ENCODE measurements around the gene LYPD5. TPM values are rescaled to one million over a fixed set of nuclear protein-coding genes. Genes with fewer than 3 reads are reported as not detected.
"Not testable (repeated sequence)": the region's sequence is repeated elsewhere in the genome, so short reads cannot be mapped to it uniquely, and the experiment has no call there.

LYPD5 gene
- total and polyA plus RNA-seq, 4 donors, result 2.3 to 8.5 (median 7.2) TPM

DNA sequence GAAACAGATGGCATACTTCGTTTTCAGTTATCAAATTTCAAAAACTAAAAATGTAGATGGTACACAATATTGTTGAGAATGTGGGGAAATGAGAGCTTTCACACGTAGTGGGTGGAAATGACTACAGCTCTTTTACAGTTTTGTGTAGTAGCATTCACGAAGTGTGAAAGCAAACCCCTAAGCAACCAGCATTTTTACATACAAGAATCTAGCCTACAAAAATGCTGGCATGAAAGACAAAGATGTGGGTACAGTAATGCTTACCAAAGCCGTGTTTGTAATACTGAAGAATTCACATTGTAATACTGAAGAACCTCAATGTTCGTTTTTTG lies 18.6 kb upstream of the LYPD5 start:
- no CpG with 5 or more reads among the region's 5 CpGs for WGBS (ENCODE audit: insufficient coverage)
- peaks cover 14% of the 10 kb centered on the region for H3K27me3 ChIP-seq (ENCODE audit: control insufficient read depth, insufficient read depth, low read length)
- peak overlapping the region; percentile 40 for H3K4me3 ChIP-seq (ENCODE audit: low read depth, low read length)
- no peak overlapping the region for H3K27ac ChIP-seq (ENCODE audit: low read depth, low read length)
- no peaks in the 10 kb centered on the region for H3K36me3 ChIP-seq (ENCODE audit: control insufficient read depth, insufficient read depth, low read length)
- H3K9me3 ChIP-seq (ENCODE audit: control insufficient read depth, insufficient read depth, low read length), result no peaks in the 10 kb centered on the region
- H3K4me1 ChIP-seq (ENCODE audit: control insufficient read depth, insufficient read depth, low read length), result peaks cover 7% of the 10 kb centered on the region
- DNase-seq (ENCODE audit: low read depth in 4 of 6, low spot score in 6 of 6), result no peak

DNA sequence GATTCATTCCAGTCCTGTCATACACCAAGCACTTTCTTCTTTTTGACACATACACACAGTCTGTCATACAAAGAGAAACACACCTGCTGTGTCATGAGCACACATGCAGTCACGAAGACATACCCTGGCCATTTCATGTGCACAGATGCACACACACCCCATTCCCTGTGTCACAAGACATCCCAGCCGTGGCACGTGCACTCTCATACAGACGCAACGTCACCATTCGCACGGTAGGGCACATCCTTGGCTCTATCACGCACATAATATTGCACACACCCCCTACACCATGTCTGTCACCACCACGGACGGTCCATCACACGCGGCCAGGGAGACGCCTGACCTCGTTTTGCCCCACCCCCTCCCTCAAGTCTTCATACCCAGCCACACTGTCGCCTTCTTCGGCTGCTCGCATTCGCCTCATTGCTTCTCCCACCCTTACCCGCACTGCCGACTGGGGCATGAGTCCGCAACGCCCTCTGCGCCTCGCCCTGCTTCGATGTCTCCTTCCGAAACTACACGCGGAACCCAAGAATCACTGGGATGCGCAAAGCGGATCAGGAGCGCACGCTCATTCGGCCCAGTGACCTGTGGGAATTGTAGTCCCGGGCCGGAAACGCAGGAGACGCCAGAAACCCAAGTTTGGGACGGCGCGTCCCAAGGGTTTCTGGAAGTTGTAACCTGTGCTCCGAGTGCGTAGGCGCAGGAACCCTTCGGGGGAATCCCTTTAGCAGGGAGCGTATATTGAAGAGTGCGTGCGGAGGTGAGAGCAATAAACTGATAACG lies 18.0 kb upstream of the LYPD5 start:
- WGBS (ENCODE audit: insufficient coverage), result 9% methylated on average over 44 of the region's 48 CpGs
- peak overlapping the region; percentile 40 for H3K4me3 ChIP-seq (ENCODE audit: low read depth, low read length)
- H3K27ac ChIP-seq (ENCODE audit: low read depth, low read length), result no peak overlapping the region
- no peaks in the 10 kb centered on the region for H3K9me3 ChIP-seq (ENCODE audit: control insufficient read depth, insufficient read depth, low read length)
- peaks cover 14% of the 10 kb centered on the region for H3K27me3 ChIP-seq (ENCODE audit: control insufficient read depth, insufficient read depth, low read length)
- DNase-seq (ENCODE audit: low read depth in 4 of 6, low spot score in 6 of 6), result peak in 3 of 6 donors; percentile 18 to 74 (median 64)
- H3K4me1 ChIP-seq (ENCODE audit: control insufficient read depth, insufficient read depth, low read length), result peaks cover 7% of the 10 kb centered on the region
- no peaks in the 10 kb centered on the region for H3K36me3 ChIP-seq (ENCODE audit: control insufficient read depth, insufficient read depth, low read length)

DNA sequence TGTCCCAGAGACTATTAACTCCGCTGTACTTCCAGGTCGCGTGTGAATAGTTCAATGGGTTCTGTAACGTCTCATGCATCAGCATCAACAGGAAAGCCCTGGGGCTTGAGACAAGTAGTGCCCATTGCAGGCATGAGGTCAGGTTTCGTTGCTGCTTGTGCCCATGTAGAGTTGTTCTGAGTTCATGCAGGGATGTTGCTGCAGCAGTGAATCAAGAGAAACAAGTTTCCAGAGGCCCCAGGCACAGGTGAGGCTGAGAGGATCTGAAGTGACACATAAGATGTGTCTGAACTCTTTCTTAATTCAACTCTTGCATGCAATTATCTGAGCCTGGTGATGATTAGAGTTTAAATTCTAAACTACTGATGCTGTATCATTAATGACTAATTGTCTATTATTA lies 16.3 kb upstream of the LYPD5 start:
- 81% methylated on average over 5 of the region's 5 CpGs for WGBS (ENCODE audit: insufficient coverage)
- no peak for DNase-seq (ENCODE audit: low read depth in 4 of 6, low spot score in 6 of 6)
- no peaks in the 10 kb centered on the region for H3K36me3 ChIP-seq (ENCODE audit: control insufficient read depth, insufficient read depth, low read length)
- no peaks in the 10 kb centered on the region for H3K9me3 ChIP-seq (ENCODE audit: control insufficient read depth, insufficient read depth, low read length)
- no peak overlapping the region for H3K27ac ChIP-seq (ENCODE audit: low read depth, low read length)
- H3K4me1 ChIP-seq (ENCODE audit: control insufficient read depth, insufficient read depth, low read length), result peaks cover 7% of the 10 kb centered on the region
- H3K4me3 ChIP-seq (ENCODE audit: low read depth, low read length), result no peak overlapping the region
- H3K27me3 ChIP-seq (ENCODE audit: control insufficient read depth, insufficient read depth, low read length), result peaks cover 14% of the 10 kb centered on the region

DNA sequence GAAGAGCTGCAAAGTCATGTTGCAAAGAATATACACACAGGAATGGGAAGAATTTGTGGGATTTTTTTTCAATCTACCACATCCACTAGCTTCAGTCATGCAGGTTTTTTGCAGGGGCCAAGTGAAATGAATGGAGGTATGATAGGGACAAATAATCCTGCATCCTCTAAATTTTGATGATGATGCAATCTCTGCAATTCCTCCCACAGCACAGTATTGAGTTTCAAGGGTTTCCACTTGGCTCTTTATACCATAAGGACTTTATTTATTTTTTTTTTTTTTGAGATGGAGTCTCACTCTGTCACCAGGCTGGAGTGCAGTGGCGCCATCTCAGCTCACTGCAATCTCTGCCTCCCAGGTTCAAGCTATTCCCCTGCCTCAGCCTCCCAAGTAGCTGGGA lies 15.2 kb upstream of the LYPD5 start:
- not testable (repeated sequence) for H3K36me3 ChIP-seq (ENCODE audit: control insufficient read depth, insufficient read depth, low read length); DNase-seq (ENCODE audit: low read depth in 4 of 6, low spot score in 6 of 6); H3K4me1 ChIP-seq (ENCODE audit: control insufficient read depth, insufficient read depth, low read length); H3K4me3 ChIP-seq (ENCODE audit: low read depth, low read length); H3K9me3 ChIP-seq (ENCODE audit: control insufficient read depth, insufficient read depth, low read length); H3K27ac ChIP-seq (ENCODE audit: low read depth, low read length)
- no CpG with 5 or more reads among the region's 1 CpG for WGBS (ENCODE audit: insufficient coverage)
- peaks cover 14% of the 10 kb centered on the region for H3K27me3 ChIP-seq (ENCODE audit: control insufficient read depth, insufficient read depth, low read length)

DNA sequence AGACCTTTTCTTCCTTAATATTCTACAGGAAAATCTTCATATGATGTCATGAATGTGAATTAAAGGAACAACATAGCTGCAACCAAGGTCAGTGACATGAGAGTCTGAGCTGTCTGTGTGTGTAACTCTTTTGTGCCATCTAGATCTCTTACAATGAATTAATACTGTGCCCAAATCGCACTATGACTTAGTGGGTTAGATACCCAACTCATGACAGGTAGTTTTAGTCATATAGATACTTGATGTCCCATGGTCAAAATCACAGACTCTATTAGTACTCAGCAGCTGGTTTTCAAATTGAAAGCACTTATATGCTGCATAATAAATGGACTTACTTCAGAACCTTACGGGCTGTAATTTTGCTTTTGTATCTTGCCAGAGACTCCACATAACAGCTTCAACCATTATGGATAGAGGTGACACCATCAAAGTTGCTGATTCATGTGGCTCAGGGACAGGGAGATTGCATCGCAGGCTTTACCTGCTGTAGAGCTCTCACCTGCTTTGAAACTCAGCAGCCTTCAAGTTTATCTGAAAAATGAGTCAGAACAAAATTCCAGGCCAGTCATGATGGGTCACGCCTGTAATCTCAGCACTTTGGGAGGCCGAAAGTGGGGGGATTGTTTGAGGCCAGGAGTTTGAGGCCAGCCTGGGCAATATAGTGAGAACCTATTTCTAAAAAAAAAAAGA lies 12.6 kb upstream of the LYPD5 start:
- DNase-seq (ENCODE audit: low read depth in 4 of 6, low spot score in 6 of 6), result no peak
- Histone ChIP-seq H3K9me3 (ENCODE audit: control insufficient read depth, insufficient read depth, low read length) (no peaks in the 10 kb centered on the region), H3K4me3 (ENCODE audit: low read depth, low read length) (no peak overlapping the region), H3K27ac (ENCODE audit: low read depth, low read length) (no peak overlapping the region), H3K27me3 (ENCODE audit: control insufficient read depth, insufficient read depth, low read length) (peaks cover 2% of the 10 kb centered on the region), H3K4me1 (ENCODE audit: control insufficient read depth, insufficient read depth, low read length) (no peaks in the 10 kb centered on the region), H3K36me3 (ENCODE audit: control insufficient read depth, insufficient read depth, low read length) (no peaks in the 10 kb centered on the region)
- WGBS (ENCODE audit: insufficient coverage), result 100% methylated on average over 2 of the region's 5 CpGs

DNA sequence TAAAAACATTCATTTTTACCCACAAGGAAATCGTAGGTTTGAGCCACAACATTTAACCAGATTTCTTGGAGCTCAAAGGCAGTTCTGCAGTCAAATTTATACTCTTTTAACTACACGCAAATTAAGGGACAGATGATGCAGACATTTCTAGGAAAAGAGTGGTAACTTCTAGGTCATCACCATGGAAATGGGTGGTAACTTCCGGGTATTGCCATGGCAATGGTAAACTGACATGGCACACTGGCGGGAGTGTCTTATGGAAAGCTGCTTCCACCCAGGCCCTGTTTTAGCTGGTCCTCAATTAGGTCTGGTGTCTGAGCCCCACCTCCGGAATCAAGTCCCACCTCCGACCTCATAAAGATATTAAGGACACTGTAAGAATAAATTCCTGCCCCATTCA lies 10.4 kb upstream of the LYPD5 start:
- Histone ChIP-seq H3K27ac (ENCODE audit: low read depth, low read length) (no peak overlapping the region), H3K36me3 (ENCODE audit: control insufficient read depth, insufficient read depth, low read length) (no peaks in the 10 kb centered on the region), H3K27me3 (ENCODE audit: control insufficient read depth, insufficient read depth, low read length) (no peaks in the 10 kb centered on the region), H3K9me3 (ENCODE audit: control insufficient read depth, insufficient read depth, low read length) (no peaks in the 10 kb centered on the region), H3K4me1 (ENCODE audit: control insufficient read depth, insufficient read depth, low read length) (no peaks in the 10 kb centered on the region), H3K4me3 (ENCODE audit: low read depth, low read length) (no peak overlapping the region)
- DNase-seq (ENCODE audit: low read depth in 4 of 6, low spot score in 6 of 6), result no peak
- WGBS (ENCODE audit: insufficient coverage), result 63% methylated on average over 2 of the region's 6 CpGs

DNA sequence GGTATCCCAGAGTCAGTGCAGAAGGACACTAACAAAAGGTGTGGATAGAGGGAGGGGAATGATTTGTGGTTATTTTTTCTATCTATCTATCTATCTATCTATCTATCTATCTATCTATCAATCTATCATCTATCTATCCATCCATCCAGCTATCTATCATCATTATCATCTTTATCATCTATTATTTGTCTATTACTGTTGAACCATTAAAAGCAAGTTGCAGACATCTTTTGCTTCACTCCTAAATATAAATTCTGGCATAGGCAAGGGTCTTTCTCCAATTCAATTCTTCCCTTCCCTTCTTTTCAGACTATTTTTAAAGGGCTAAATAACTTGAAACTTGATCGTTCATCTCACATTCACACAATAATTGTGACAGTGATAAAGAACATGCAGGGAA lies 10.0 kb upstream of the LYPD5 start:
- H3K4me3 ChIP-seq (ENCODE audit: low read depth, low read length), result no peak overlapping the region
- no peaks in the 10 kb centered on the region for H3K9me3 ChIP-seq (ENCODE audit: control insufficient read depth, insufficient read depth, low read length)
- no peaks in the 10 kb centered on the region for H3K4me1 ChIP-seq (ENCODE audit: control insufficient read depth, insufficient read depth, low read length)
- DNase-seq (ENCODE audit: low read depth in 4 of 6, low spot score in 6 of 6), result no peak
- no peaks in the 10 kb centered on the region for H3K27me3 ChIP-seq (ENCODE audit: control insufficient read depth, insufficient read depth, low read length)
- no CpG with 5 or more reads among the region's 1 CpG for WGBS (ENCODE audit: insufficient coverage)
- H3K36me3 ChIP-seq (ENCODE audit: control insufficient read depth, insufficient read depth, low read length), result no peaks in the 10 kb centered on the region
- H3K27ac ChIP-seq (ENCODE audit: low read depth, low read length), result no peak overlapping the region

DNA sequence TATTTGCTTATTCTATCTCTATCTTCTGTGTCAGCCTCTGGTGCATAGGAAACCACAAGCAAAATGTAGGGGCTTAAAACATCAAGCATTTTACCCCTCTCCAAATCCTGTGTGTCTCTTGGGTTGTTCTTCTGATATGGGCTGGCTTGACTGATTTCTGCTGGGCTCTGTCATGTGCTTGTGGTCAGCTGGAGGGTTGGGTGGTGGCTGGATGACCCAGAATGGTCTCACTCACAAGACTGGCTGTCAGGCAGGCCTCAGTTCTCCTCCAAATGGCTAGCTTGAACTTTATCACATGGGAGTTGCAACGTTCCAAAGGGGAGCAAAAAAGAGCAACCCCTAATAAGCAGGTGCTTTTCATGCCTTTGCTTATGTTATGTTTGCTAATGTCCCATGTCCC lies 9.6 kb upstream of the LYPD5 start:
- WGBS (ENCODE audit: insufficient coverage), result no CpG with 5 or more reads among the region's 1 CpG
- Histone ChIP-seq H3K27ac (ENCODE audit: low read depth, low read length) (no peak overlapping the region), H3K4me3 (ENCODE audit: low read depth, low read length) (no peak overlapping the region), H3K4me1 (ENCODE audit: control insufficient read depth, insufficient read depth, low read length) (no peaks in the 10 kb centered on the region), H3K9me3 (ENCODE audit: control insufficient read depth, insufficient read depth, low read length) (no peaks in the 10 kb centered on the region), H3K27me3 (ENCODE audit: control insufficient read depth, insufficient read depth, low read length) (no peaks in the 10 kb centered on the region), H3K36me3 (ENCODE audit: control insufficient read depth, insufficient read depth, low read length) (no peaks in the 10 kb centered on the region)
- no peak for DNase-seq (ENCODE audit: low read depth in 4 of 6, low spot score in 6 of 6)

DNA sequence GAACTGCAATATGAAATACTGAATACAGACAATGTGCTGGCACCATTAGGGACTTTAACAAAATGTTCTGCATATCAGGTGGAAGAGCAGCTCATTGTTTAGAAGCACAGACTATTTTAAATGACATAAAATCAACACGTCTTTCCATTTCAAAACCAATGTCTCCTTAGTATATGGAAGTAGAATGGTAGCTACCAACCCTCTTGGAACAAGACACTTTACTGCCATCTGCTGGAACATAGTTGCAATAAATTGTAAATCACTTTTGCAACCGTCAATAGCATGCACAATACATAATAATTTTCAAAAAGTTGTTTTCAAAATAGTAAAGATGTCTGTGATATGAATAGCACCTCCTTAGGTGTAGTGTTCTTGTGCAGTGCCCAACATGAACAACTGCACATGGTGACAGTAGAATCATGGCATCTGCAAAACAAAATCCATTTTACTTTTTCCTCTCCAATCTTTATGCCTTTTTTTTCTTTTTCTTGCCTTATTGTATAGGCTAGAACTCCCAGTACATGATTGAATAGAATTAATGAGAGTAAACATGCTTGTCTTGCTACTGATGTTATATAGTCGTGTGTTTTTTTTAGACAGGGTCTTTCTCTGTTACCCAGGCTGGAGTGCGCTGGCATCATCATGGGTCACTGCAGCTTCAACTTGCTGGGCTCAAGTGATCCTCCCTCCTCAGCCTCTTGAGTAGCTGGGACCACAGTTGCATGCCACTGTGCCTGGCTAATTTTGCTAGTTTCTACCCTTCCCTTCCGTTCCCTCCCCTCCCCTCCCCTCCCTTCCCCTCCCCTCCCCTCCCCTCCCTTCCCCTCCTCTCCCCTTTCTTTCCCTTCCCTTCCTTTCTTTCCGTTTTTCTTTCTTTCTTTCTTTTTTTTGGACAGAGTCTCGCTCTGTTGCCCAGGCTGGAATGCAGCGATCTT lies 7.8 kb upstream of the LYPD5 start:
- Histone ChIP-seq H3K27ac (ENCODE audit: low read depth, low read length) (no peak overlapping the region), H3K4me1 (ENCODE audit: control insufficient read depth, insufficient read depth, low read length) (no peaks in the 10 kb centered on the region), H3K4me3 (ENCODE audit: low read depth, low read length) (no peak overlapping the region), H3K27me3 (ENCODE audit: control insufficient read depth, insufficient read depth, low read length) (no peaks in the 10 kb centered on the region), H3K36me3 (ENCODE audit: control insufficient read depth, insufficient read depth, low read length) (no peaks in the 10 kb centered on the region), H3K9me3 (ENCODE audit: control insufficient read depth, insufficient read depth, low read length) (no peaks in the 10 kb centered on the region)
- WGBS (ENCODE audit: insufficient coverage), result 66% methylated on average over 3 of the region's 8 CpGs
- peak in 2 of 6 donors; percentile 40 to 49 for DNase-seq (ENCODE audit: low read depth in 4 of 6, low spot score in 6 of 6)
